Erythroblast (primary cell): ENCODE results near the gene HAPSTR1.

Source experiments
- DNase-seq, 2 experiments: peaks; one replicate each; lab custom pipeline; 2025; lab: John Stamatoyannopoulos, UW
- GATA1 ChIP-seq: IDR thresholded peaks from 2 replicates; pipeline ENCODE4 v1.6.1; 2011; ENCODE audit warnings: low read depth, mild to moderate bottlenecking, control low read depth, low read length, moderate library complexity
- POLR2A ChIP-seq: IDR thresholded peaks from 2 replicates; pipeline ENCODE4 v1.6.1; 2011; ENCODE audit warnings: mild to moderate bottlenecking, low read length

HAPSTR1 gene

DNA sequence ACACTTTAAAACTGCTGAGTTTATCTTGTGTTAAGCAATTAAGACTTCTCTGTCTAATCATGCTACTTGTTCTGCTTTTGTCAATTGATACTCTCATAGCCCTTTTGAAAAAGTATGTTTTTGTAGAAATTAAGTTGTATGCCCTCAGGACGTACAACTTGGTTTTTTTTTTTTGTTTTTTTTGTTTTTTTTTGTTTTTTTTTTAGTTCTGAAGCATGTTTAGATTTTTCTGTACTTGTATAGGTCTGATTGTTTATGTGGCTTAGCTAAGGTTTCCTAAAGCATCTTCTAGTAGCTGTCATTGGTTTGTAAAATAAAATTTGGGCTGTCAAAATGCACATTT lies 21.4 kb downstream of the HAPSTR1 start:
- TF ChIP-seq POLR2A (no peak), GATA1 (no peak)
- no peak for DNase-seq

DNA sequence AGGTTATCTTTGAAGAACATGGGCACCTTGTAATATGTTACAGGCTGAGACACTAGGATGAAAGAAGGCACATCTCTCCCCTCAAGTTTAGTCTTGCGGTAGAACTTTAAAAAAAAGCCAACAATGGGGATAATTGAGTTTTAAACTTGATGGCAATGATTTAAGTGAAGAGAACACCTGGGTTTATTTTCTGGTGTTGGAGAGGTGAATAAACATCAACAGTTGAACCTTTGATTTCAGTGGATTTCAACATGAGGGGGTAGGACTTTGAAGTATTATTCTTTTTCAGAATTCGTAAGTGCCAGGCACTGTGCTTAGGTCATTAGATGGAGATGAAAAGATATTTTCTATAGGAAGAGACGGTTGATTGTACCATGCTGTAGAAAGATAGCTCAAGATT lies 22.3 kb downstream of the HAPSTR1 start:
- TF ChIP-seq GATA1 (no peak), POLR2A (peak; percentile 11)

DNA sequence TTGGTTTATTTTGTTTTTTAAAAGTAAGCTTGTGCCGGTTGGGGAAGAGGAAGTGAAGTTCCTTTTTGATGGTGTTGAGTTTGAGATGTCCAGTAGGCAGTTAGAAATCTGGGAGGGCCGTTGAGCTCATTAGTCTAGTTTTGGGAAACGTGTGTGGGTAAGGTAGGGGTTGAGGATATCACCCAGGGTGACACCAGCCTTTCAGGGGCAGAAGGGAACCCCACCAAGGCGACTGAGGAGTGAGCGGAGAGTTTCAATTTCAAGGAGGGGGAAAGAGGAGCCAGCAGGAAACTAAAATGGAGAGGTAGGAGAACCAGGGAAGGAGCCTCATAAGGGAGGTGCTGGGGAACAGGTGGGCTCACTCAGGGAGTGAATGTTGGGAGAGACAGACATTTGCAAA lies 22.7 kb downstream of the HAPSTR1 start:
- no peak for TF ChIP-seq GATA1
- TF ChIP-seq POLR2A, result no peak
- no peak for DNase-seq

More for the DNA sequence above, 22.3 kb downstream of the HAPSTR1 start:
- no peak for DNase-seq

DNA sequence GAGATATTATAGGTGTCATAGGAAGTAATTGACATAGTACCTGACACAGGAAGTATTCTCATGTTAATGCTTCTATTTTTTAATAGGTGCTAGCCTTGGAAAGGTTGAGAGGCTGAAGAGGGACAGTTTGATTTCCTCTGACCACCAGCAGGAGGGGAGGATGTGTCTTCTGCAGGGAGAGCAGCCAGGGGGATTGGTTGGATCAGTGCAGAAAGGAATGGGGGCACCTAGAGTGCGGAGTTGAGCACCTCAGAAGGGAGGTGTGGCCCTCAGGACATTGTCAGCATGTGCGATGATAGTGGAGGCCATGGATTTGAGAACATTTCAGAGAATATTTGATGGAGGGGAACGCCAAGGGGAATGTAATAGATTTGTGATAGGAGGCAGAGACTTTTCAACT lies 23.4 kb downstream of the HAPSTR1 start:
- TF ChIP-seq GATA1 (no peak), POLR2A (no peak)
- no peak for DNase-seq

DNA sequence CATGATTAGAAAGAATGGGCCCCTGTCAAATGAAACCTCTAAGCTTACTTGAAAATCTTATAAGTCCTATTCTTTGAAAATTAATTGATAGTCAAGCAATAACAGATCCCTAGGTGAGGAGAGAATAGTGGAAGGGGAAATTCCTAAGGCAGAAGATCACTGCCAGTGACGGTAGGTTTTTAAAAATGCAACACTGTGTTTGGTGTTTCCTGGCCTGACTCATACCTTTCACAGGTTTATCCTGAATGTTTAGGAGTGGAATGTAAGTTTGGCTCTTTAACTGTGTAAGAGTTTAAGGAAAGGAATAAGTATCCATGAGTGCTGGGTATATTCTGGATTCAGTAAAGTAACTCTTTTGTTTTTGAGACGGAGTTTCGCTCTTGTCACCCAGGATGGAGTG lies 23.8 kb downstream of the HAPSTR1 start:
- no peak for TF ChIP-seq POLR2A
- TF ChIP-seq GATA1, result no peak
- no peak for DNase-seq

DNA sequence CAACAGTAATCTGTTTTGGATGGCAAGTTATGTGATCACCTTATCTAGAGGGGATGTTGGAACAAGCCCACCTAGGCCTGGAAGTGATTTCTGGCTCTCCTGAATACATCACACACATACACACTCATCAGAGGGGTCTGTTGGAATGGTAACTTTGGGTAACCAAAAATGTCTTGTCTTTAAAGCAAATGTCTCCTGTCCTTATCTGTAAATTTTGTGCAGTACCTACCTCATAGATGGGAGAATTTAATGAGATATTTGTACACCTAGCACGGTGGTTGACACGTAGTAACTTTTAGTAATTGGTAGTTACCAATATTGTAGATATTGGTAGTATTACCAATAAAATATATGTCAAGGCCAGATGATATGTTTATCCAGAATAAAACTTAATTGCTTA lies 24.7 kb downstream of the HAPSTR1 start:
- TF ChIP-seq POLR2A, result no peak
- no peak for TF ChIP-seq GATA1
- DNase-seq, result no peak

DNA sequence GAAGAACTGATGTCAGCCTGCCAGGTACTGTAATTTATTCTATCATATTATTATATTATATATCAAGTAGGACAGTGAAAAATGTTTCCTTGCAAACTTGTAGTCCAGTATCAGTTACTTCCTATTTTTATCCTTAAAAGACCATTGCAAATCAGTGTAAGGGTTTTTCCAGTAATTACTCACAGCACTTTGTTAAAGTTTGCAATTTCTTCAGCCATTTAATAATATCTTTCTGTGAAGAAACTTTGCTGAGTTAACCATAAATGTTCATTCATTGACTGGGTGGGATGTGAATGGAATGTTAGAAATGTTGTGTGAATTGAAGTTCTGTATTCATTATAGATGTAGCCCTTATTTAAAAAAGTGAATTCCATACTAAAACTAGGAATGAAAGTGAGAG lies 26.7 kb downstream of the HAPSTR1 start:
- TF ChIP-seq GATA1, result no peak
- TF ChIP-seq POLR2A, result no peak

DNA sequence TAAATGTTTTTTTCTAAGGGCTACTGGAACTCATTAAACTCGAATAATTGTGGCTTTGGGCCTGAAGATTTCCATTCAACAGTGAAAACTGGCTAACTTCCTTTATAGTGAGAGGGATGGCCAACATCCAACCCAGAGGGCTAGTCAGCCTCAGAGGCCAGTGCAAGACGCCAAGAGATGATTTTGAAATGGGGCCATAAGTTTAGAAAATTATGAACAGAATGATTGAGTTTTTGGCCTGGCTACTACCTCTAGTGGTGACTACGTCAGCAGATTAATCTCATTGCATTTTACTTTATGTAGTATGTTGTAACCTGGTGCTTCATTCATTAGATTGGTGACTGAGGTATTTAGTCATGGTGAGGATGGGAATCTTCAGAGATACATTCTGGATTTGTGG lies 28.4 kb downstream of the HAPSTR1 start:
- TF ChIP-seq POLR2A (no peak), GATA1 (no peak)
- no peak for DNase-seq

More for the DNA sequence above, 26.7 kb downstream of the HAPSTR1 start:
- DNase-seq, result no peak

DNA sequence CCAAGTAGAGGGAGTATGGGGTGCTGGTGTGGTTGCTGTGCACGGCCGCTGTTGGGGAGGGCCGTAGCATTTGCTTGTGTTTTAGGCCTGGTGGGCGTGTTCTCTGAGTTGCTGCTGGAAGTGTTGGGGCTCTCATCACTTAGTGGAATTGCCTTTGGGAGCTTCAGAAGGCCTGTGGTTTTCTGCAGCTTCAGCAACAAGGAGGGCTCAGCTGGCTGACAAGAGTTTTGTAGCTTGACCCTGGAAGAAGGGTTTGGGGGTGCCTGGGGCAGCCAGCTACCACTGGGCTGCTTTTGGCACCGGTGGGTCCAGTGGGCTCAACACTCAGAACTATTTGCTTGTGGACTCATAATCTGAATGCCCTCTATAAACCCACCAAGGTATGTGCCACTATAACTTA lies 30.9 kb downstream of the HAPSTR1 start:
- TF ChIP-seq GATA1 (no peak), POLR2A (no peak)
- no peak for DNase-seq

DNA sequence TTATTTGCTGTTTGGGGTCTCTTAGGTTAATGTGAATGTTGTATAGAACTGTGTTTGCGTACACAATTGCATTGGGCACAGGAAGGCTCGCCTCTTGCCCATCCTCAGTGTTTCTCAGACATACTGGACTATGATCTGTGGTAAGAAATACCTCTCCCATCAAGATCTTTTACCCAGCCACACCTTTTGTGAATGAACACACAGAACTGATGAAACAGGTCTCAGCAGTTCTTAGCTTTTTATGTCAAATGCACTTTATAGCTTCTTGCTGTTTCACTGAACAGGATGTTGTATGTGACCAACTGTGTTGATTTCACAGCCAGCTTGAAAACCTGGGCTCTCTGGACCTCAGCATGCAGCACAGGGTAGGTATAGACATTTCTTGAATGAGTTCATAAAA lies 31.5 kb downstream of the HAPSTR1 start:
- DNase-seq, result no peak
- no peak for TF ChIP-seq GATA1
- TF ChIP-seq POLR2A, result no peak

DNA sequence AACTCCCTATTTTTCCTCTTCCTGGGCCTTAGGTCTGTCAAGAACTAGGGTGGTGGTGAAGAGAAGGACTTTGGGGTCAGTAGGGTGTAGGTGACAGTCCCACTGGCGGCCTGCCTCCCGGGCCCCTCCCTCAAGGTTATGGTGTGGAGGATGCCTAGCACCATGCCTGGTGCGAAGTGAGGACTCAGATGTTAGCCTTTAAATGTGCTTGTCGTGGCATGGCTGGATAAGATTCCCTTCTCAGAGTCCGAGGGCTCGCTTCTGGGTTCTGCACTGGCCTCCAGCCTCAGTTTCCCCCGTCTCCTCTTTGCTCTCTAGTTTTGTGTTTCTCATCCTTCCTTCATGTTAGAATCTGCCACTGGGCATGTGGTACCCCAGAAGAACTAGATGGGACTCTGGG lies 32.0 kb downstream of the HAPSTR1 start:
- TF ChIP-seq POLR2A (no peak), GATA1 (no peak)
- DNase-seq, result no peak

DNA sequence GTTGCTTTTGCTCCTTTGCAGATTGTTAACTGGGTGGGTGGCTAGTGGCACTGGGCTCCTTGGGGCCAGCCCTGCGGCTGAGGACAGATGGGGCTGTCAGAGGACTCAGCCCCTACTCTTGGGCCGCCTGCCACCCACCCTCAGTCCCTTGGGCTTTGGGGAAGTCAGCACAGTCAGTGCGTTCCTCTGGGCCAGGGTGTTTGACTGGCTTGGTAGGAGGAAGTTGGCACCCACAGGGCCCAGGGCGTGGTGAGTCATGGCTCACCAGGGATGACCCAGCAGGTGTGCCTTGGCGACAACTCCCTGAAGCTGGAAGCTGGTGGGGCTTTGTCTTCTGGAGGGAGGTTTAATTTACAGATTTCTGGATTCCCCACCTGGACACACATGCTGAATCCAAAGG lies 32.4 kb downstream of the HAPSTR1 start:
- DNase-seq, result no peak
- TF ChIP-seq POLR2A (no peak), GATA1 (no peak)

DNA sequence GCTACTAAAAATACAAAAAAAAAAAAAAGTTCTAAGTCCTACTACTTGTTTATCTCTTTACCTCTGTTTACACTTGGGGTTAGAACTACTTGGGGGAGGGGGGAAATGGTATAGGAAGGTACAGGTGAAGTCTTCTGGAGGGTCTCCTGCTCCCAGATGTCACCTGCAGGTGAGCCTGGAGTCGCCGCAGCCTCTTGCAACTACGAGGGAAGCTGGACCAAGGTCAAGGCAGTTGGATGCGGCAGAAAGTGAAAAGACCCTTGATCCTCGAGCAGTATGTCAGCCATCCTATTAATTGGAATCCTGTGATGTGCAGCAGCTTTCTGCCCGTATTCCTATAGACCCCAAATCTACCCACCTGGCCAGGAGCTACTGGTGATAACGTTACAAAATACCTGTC lies 33.0 kb downstream of the HAPSTR1 start:
- DNase-seq, result no peak
- TF ChIP-seq POLR2A (no peak), GATA1 (no peak)

DNA sequence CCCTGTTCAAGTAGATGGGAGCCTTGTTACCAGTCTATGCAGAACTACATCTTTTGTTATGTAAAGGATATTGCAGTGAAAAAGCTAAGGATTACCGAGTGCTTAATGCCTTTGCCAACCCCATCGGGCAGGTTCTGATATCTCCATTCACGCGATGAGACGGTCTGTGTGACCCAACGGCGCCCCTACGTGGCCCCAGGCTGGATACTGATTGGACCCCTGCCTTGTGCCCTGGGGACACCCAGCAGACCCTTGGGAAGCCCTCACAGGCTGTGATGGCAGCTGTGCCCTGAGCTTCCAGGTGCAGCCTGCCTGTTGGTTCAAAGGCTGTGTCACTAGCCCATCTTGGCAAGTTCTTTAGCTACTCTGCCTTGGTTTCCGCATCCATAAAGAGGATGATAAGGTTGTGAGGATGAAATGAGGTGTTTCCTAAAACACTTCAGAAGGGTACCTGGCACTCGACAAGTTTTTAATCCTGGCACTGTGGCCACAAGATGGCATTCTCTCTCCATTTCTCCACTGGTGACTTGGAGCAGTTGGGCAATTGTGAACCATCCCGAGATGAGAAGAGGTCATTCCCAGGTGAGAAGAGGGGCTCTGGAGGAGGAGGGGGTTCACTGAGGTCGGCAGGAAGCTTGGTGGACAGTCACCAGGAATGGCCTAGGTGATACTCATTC lies 33.6 kb downstream of the HAPSTR1 start:
- TF ChIP-seq GATA1 (no peak), POLR2A (no peak)
- no peak for DNase-seq

DNA sequence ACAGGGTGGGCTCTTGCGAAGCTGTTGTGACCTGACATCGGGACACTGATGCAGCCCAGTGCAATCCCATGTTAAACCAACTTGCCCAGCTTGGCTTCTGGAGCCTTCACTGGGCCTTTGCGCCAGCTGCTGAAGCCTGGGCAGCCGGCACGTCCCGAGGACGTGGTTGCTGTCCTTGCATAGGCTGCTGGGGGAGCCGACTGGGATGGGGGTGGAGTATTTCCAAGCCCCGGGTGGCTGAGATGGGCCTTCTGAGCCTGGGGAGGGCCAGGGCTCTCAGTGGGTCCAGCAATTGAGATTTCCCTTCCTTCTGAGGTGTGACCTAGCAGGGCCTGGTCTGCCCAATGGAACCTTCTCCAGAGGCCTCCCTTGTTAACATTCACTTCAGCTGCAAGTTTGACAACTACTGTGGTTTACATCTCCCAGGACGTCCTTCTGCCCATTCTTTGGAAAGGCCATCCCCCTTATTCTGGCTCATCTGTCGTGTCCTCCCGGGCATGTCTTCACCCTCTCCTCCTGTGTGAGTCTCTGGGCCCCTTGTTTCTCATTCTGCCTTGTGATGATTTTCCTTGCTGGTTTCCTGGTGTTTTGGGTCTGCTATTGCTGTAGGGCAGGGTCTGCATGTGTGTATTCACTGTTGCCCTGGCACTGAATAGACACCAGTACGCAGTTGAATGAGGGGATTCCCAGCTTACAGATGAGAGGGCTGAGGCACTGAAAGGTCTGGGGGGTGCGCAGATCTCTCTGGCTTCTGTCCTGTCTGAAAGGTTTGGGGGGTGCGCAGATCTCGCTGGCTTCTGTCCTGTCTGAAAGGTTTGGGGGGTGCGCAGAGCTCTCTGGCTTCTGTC lies 34.4 kb downstream of the HAPSTR1 start:
- DNase-seq, result no peak
- TF ChIP-seq GATA1 (no peak), POLR2A (no peak)
